GM23338 (cell line): ENCODE data around the gene RET. TPM values are rescaled to one million over a fixed set of nuclear protein-coding genes. Genes with fewer than 3 reads are reported as not detected.

ENCODE experiments used
- ATAC-seq: fragments of 200-7000 bp; cut with Tn5 transposase; 3 replicates; pipeline ENCODE4 v1.9.1; 2020
- DNase-seq: peaks from one replicate; pipeline ENCODE4 v3.0.0-alpha.2; 2015; ENCODE audit warnings: low spot score
- H2AFZ ChIP-seq: fragments of 200-600 bp; sonication (generic); 2 replicates; pipeline ENCODE4 v1.8.0; 2016; ENCODE audit warnings: antibody characterized with exemption, mild to moderate bottlenecking, moderate library complexity
- H3F3A ChIP-seq: fragments of 200-600 bp; sonication (generic); replicated peaks from 2 replicates; pipeline ENCODE4 v1.8.0; 2017; ENCODE audit warnings: antibody characterized with exemption, mixed run types, low read depth
- H3K27ac ChIP-seq: fragments of 200-600 bp; sonication (generic); 2 replicates; pipeline ENCODE4 v1.6.1; 2016; ENCODE audit warnings: low read depth
- H3K27me3 ChIP-seq: fragments of 200-600 bp; sonication (generic); 2 replicates; pipeline ENCODE4 v1.8.0; 2016; ENCODE audit warnings: mild to moderate bottlenecking, mixed run types, moderate library complexity; ENCODE audit not compliant: insufficient read depth
- H3K36me3 ChIP-seq: fragments of 200-600 bp; sonication (generic); 2 replicates; pipeline ENCODE4 v1.8.0; 2016; ENCODE audit warnings: mild to moderate bottlenecking; ENCODE audit not compliant: insufficient read depth
- H3K4me1 ChIP-seq: fragments of 200-600 bp; sonication (generic); 2 replicates; pipeline ENCODE4 v1.8.0; 2016; ENCODE audit warnings: mild to moderate bottlenecking, moderate library complexity; ENCODE audit not compliant: insufficient read depth
- H3K4me2 ChIP-seq: fragments of 200-600 bp; sonication (generic); 2 replicates; pipeline ENCODE4 v1.7.1; 2017; ENCODE audit warnings: mixed run types
- H3K4me3 ChIP-seq: fragments of 200-600 bp; sonication (generic); 2 replicates; pipeline ENCODE4 v1.6.1; 2016; ENCODE audit warnings: mixed run types
- H3K79me2 ChIP-seq: fragments of 200-600 bp; sonication (generic); replicated peaks from 2 replicates; pipeline ENCODE4 v1.8.0; 2017; ENCODE audit warnings: mild to moderate bottlenecking; ENCODE audit not compliant: insufficient read depth
- H3K9me2 ChIP-seq: fragments of 200-600 bp; sonication (generic); 2 replicates; pipeline ENCODE4 v1.8.0; 2017; ENCODE audit not compliant: insufficient read depth
- H4K20me1 ChIP-seq: fragments of 200-600 bp; sonication (generic); replicated peaks from 2 replicates; pipeline ENCODE4 v1.8.0; 2017; ENCODE audit warnings: mild to moderate bottlenecking; ENCODE audit not compliant: insufficient read depth
- H3K27ac Mint-ChIP-seq: 2 replicates; pipeline ENCODE4 v1.8.0; 2020; ENCODE audit warnings: inconsistent platforms, mild to moderate bottlenecking, moderate library complexity, mixed read lengths
- H3K27me3 Mint-ChIP-seq: 3 replicates; pipeline ENCODE4 v1.8.0; 2022; ENCODE audit warnings: low read depth, mild to moderate bottlenecking, moderate library complexity, mixed read lengths, inconsistent platforms; ENCODE audit not compliant: insufficient read depth, poor library complexity
- H3K36me3 Mint-ChIP-seq: 3 replicates; pipeline ENCODE4 v1.8.0; 2021; ENCODE audit warnings: low read depth, mild to moderate bottlenecking, inconsistent platforms, moderate library complexity, mixed read lengths
- H3K4me1 Mint-ChIP-seq: 3 replicates; pipeline ENCODE4 v1.8.0; 2020; ENCODE audit warnings: mild to moderate bottlenecking, inconsistent platforms, mixed read lengths
- H3K4me3 Mint-ChIP-seq: 3 replicates; pipeline ENCODE4 v1.8.0; 2021; ENCODE audit warnings: moderate library complexity, mild to moderate bottlenecking, inconsistent platforms, mixed read lengths
- H3K9me3 Mint-ChIP-seq: 3 replicates; pipeline ENCODE4 v1.8.0; 2020; ENCODE audit warnings: moderate library complexity, mild to moderate bottlenecking, inconsistent platforms, mixed read lengths
- CREB1 ChIP-seq: fragments of 250-450 bp; sonication (Bioruptor Pico); IDR thresholded peaks from 2 replicates; pipeline ENCODE4 v1.5.0; 2020; ENCODE audit warnings: low read depth, mild to moderate bottlenecking, moderate library complexity
- CTCF ChIP-seq, 2 experiments: fragments of 200-600 bp in 1 of 2; sonication (generic) in 1 of 2; conservative IDR thresholded peaks; 2 replicates each; pipeline versions ENCODE4 v1.5.1 to v1.6.1; 2016 to 2017; ENCODE audit warnings: antibody characterized with exemption in 2 of 2, low read depth in 2 of 2, mild to moderate bottlenecking in 2 of 2, moderate library complexity in 1 of 2
- ETS1 ChIP-seq: IDR thresholded peaks from 2 replicates; pipeline ENCODE4 v1.6.1; 2016; ENCODE audit warnings: antibody characterized with exemption
- EZH2 ChIP-seq: fragments of 200-600 bp; sonication (generic); IDR thresholded peaks from one replicate; pipeline ENCODE4 v1.8.0; 2017; ENCODE audit warnings: antibody characterized with exemption, mild to moderate bottlenecking, low read depth; ENCODE audit not compliant: unreplicated experiment
- EZH2phosphoT487 ChIP-seq: fragments of 200-600 bp; sonication (generic); IDR thresholded peaks from one replicate; pipeline ENCODE4 v1.8.1; 2018; ENCODE audit warnings: antibody characterized with exemption; ENCODE audit not compliant: unreplicated experiment
- JUNB ChIP-seq: IDR thresholded peaks from one replicate; pipeline ENCODE4 v1.6.1; 2016; ENCODE audit warnings: antibody characterized with exemption; ENCODE audit not compliant: unreplicated experiment
- NANOG ChIP-seq: IDR thresholded peaks from 2 replicates; pipeline ENCODE4 v1.6.1; 2016; ENCODE audit warnings: antibody characterized with exemption, borderline replicate concordance
- POLR2AphosphoS5 ChIP-seq: IDR thresholded peaks from 2 replicates; pipeline ENCODE4 v1.6.1; 2016; ENCODE audit warnings: antibody characterized with exemption, low read depth
- REST ChIP-seq: IDR thresholded peaks from one replicate; pipeline ENCODE4 v1.6.1; 2018; ENCODE audit warnings: antibody characterized with exemption; ENCODE audit not compliant: unreplicated experiment
- STAT1 ChIP-seq: IDR thresholded peaks from one replicate; pipeline ENCODE4 v1.6.1; 2016; ENCODE audit warnings: antibody characterized with exemption; ENCODE audit not compliant: unreplicated experiment
- ZNF114 ChIP-seq: fragments of 250-450 bp; sonication (Bioruptor Pico); IDR thresholded peaks from 2 replicates; pipeline ENCODE4 v1.5.0; 2020; ENCODE audit warnings: mild to moderate bottlenecking, moderate library complexity
- ZNF331 ChIP-seq: fragments of 250-450 bp; sonication (Bioruptor Pico); IDR thresholded peaks from 2 replicates; pipeline ENCODE4 v1.5.0; 2020; ENCODE audit warnings: low read depth, mild to moderate bottlenecking, moderate library complexity
- ZNF462 ChIP-seq: fragments of 250-450 bp; sonication (Bioruptor Pico); IDR thresholded peaks from 2 replicates; pipeline ENCODE4 v1.5.0; 2020; ENCODE audit warnings: mild to moderate bottlenecking, moderate library complexity
- polyA plus RNA-seq: library from polyadenylated mRNA; unstranded; fragments of >200 nt; fragmentation: Nextera tagmentation; extraction: Ambion mirVana; gene quantifications from 2 replicates; pipeline ENCODE4 v1.2.1, GENCODE V29; 2016
- total RNA-seq: library from RNA; depleted of rRNA; stranded (reverse); fragments of >200 nt; shearing (Covaris generic); gene quantifications from 2 replicates; pipeline ENCODE4 v1.2.3, GENCODE V29; 2014

The RET gene
- total and polyA plus RNA-seq, 2 experiments from 2014 or later: 5.5 to 9.8 TPM

GRCh38 chr10:43091846-43092245, 15.0 kb downstream of the RET start:
- ATAC-seq (no peak), DNase-seq (no peak)
- H3K27ac ChIP-seq: no peak overlapping the region
- H2AFZ ChIP-seq: no peak overlapping the region
- no peaks in the 10 kb centered on the region for H3K36me3 ChIP-seq
- no peaks in the 10 kb centered on the region; the same call in 2 of the 3 replicates for H3K36me3 Mint-ChIP-seq
- no peak overlapping the region for H3K4me3 Mint-ChIP-seq
- H3K4me1 ChIP-seq: 0 out of 2 replicates have a peak, but pooled peaks cover 3% of the 10 kb centered on the region
- H3K27ac Mint-ChIP-seq: no peak overlapping the region
- no peaks in the 10 kb centered on the region for H3K79me2 ChIP-seq
- TF ChIP-seq CREB1 (no peak), ZNF462 (CRISPR knock-in tag) (no peak), ZNF331 (CRISPR knock-in tag) (no peak), ZNF114 (no peak), NANOG (no peak), EZH2phosphoT487 (no peak), ETS1 (no peak), POLR2AphosphoS5 (no peak), CTCF (conservative IDR thresholded peaks at IDR 0.05; ENCODE audit: low read depth in 2 of 2) (no peak), JUNB (no peak), STAT1 (no peak), EZH2 (no peak), REST (no peak)
- no peak overlapping the region for H3K4me2 ChIP-seq
- H3K27me3 Mint-ChIP-seq: peaks cover 8% of the 10 kb centered on the region
- H4K20me1 ChIP-seq: no peaks in the 10 kb centered on the region
- no peaks in the 10 kb centered on the region for H3K9me2 ChIP-seq
- no peaks in the 10 kb centered on the region for H3F3A ChIP-seq
- no peaks in the 10 kb centered on the region for H3K27me3 ChIP-seq
- H3K9me3 Mint-ChIP-seq: no peaks in the 10 kb centered on the region
- H3K4me3 ChIP-seq: no peak overlapping the region
- peaks cover 21% of the 10 kb centered on the region for H3K4me1 Mint-ChIP-seq
